ENCODE data around the gene BLVRB.

- TF ChIP-seq CTCF (IDR thresholded peaks at IDR 0.05 in 2 of 3, conservative IDR thresholded peaks at IDR 0.05 in 1 of 3; ENCODE audit: control insufficient read depth in 2 of 3, extremely low read depth in 1 of 3, insufficient read depth in 1 of 3, low read depth in 3 of 3, low read length in 3 of 3) (no peak), SP1 (IDR thresholded peaks at IDR 0.05; ENCODE audit: low read depth, low read length) (no peak), EZH2 (IDR thresholded peaks at IDR 0.05; ENCODE audit: borderline replicate concordance, control insufficient read depth, low read depth, low read length) (no peak), POLR2A (IDR thresholded peaks at IDR 0.05; ENCODE audit: low read depth, low read length) (no peak), YY1 (IDR thresholded peaks at IDR 0.05; ENCODE audit: low read depth, low read length) (no peak), TCF3 (IDR thresholded peaks at IDR 0.05; ENCODE audit: borderline replicate concordance, insufficient read depth, low read depth, low read length) (no peak), FOXM1 (IDR thresholded peaks at IDR 0.05; ENCODE audit: low read depth, low read length) (no peak)
These were observed 8.5 kb downstream of the BLVRB start for GRCh38 chr19:40457048-40457447.

All from GM12878 (cell line).